OCI-LY3 (cell line): ENCODE measurements around the gene PI16.

Experiments
- EZH2phosphoT487 ChIP-seq: fragments of 200-600 bp; shearing (Covaris generic); IDR thresholded peaks from 2 replicates; pipeline ENCODE4 v1.6.1; 2018; ENCODE audit warnings: antibody characterized with exemption, mixed run types, low read depth
- TF ChIP-seq, protein P1 (sequence below): fragments of 200-600, 300-600 bp; sonication (generic); IDR thresholded peaks from 2 replicates; pipeline ENCODE4 v1.5.1; 2014; ENCODE audit warnings: antibody characterized with exemption, low read length, low read depth

DNA sequence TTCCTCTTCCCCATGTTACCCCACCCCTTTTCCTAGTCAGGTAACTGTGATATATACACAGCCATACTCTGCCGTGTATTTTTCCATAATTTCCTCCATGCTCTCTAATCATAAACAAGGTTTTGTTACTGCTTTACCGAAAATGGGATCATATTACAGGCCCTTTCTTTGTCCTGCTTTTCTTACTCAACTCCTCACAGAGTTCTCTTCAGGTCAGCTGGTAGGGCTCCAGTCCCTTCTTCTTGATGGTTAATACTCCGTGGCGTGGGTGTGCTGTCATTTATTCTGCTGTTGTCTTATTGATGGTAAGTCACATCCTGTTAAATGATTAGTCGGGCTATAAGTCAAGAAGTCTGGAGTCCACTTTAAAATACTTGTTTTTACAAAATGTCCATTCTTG is 24.9 kb upstream of the PI16 start:
- TF ChIP-seq, protein P1, sequence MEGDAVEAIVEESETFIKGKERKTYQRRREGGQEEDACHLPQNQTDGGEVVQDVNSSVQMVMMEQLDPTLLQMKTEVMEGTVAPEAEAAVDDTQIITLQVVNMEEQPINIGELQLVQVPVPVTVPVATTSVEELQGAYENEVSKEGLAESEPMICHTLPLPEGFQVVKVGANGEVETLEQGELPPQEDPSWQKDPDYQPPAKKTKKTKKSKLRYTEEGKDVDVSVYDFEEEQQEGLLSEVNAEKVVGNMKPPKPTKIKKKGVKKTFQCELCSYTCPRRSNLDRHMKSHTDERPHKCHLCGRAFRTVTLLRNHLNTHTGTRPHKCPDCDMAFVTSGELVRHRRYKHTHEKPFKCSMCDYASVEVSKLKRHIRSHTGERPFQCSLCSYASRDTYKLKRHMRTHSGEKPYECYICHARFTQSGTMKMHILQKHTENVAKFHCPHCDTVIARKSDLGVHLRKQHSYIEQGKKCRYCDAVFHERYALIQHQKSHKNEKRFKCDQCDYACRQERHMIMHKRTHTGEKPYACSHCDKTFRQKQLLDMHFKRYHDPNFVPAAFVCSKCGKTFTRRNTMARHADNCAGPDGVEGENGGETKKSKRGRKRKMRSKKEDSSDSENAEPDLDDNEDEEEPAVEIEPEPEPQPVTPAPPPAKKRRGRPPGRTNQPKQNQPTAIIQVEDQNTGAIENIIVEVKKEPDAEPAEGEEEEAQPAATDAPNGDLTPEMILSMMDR, result no peak
- TF ChIP-seq EZH2phosphoT487, result no peak
